ENCODE data around the gene DCLK1.

The DCLK1 gene

GRCh38 chr13:35916146-35916545 is 215.0 kb downstream of the DCLK1 start:
- H3K27ac Mint-ChIP-seq, result no peak overlapping the region
- H3K4me3 Mint-ChIP-seq, result no peak overlapping the region
- no peaks in the 10 kb centered on the region for H3K36me3 Mint-ChIP-seq (ENCODE audit: insufficient read depth)
- no peaks in the 10 kb centered on the region for H3K27me3 Mint-ChIP-seq
- ATAC-seq (replicated peaks) (no peak), DNase-seq (no peak)
- peaks cover 6 to 8% of the 10 kb centered on the region in 2 donors for H3K9me3 Mint-ChIP-seq
- no peaks in the 10 kb centered on the region for H3K4me1 Mint-ChIP-seq (ENCODE audit: low read depth in 2 of 2)

GRCh38 chr13:35914662-35915061 is 216.5 kb downstream of the DCLK1 start:
- H3K4me3 Mint-ChIP-seq, result no peak overlapping the region
- H3K27me3 Mint-ChIP-seq, result no peaks in the 10 kb centered on the region
- ATAC-seq (replicated peaks) (no peak), DNase-seq (no peak)
- no peaks in the 10 kb centered on the region for H3K36me3 Mint-ChIP-seq (ENCODE audit: insufficient read depth)
- H3K4me1 Mint-ChIP-seq (ENCODE audit: low read depth in 2 of 2), result no peaks in the 10 kb centered on the region
- peaks cover 0 to 5% of the 10 kb centered on the region in 2 donors for H3K9me3 Mint-ChIP-seq
- H3K27ac Mint-ChIP-seq, result no peak overlapping the region

GRCh38 chr13:35912841-35913240 is 218.3 kb downstream of the DCLK1 start:
- DNase-seq, result no peak
- Mint-ChIP-seq H3K27ac (no peak overlapping the region), H3K4me3 (no peak overlapping the region), H3K4me1 (ENCODE audit: low read depth in 2 of 2) (no peaks in the 10 kb centered on the region), H3K36me3 (ENCODE audit: insufficient read depth) (no peaks in the 10 kb centered on the region), H3K27me3 (no peaks in the 10 kb centered on the region), H3K9me3 (peaks cover 0 to 7% of the 10 kb centered on the region in 2 donors)
- no peak for ATAC-seq (replicated peaks)

DNA sequence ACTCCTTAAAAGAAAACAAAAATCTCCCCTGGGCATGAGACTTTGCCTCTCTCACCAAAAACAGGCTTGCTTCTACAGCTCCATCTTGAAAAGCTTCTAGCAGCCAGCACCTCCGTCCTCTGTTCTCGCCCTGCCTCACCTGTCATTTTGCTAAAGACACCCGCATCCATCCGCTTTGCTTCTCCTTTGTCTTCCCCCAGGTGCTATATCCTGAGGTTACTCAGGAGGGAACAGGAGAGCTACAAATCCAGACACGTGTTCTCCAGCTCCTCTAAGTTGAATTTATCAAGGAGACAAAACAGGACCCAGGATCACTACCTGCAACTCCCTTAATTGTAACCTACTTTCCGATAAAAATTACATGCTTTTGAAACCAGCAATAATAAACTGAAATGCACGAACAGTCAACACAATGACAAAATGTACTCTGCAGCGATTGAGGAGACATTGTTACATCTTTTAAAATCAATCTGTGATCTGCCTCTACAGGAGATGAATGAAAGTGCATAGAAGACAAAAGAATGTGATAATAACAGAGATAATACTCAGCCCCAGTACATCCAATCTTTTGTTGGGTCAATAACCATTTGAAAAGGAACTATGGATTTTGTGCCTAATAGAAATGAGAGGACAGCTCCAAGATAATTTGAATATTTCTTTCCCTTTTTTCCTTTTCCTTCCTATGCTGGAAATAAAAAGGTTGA is 221.2 kb downstream of the DCLK1 start:
- DNase-seq (no peak), ATAC-seq (replicated peaks) (no peak)
- H3K36me3 Mint-ChIP-seq (ENCODE audit: insufficient read depth), result peaks cover 2% of the 10 kb centered on the region
- no peak overlapping the region for H3K27ac Mint-ChIP-seq
- H3K27me3 Mint-ChIP-seq, result no peaks in the 10 kb centered on the region
- H3K4me3 Mint-ChIP-seq, result no peak overlapping the region
- H3K9me3 Mint-ChIP-seq, result peaks cover 0 to 3% of the 10 kb centered on the region in 2 donors
- H3K4me1 Mint-ChIP-seq (ENCODE audit: low read depth in 2 of 2), result no peaks in the 10 kb centered on the region

DNA sequence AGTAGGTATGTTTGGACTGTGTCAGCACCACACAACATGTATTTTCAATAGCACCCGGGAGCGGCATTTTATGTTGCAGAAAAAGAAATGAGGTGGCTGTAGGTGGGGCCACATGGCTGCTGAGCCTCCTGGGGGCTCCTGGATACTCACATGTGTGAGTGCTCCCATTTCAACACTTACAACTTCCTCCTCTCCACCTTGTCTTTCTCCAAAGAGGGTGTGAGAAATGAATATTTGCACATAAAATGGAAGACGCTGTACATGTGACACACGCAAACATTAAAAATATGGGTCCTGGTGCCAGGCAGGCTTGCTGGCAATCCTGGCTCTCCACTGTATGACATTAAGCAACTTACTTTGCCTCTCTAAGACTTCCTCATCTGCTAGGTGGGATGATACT is 222.1 kb downstream of the DCLK1 start:
- Mint-ChIP-seq H3K4me3 (no peak overlapping the region), H3K36me3 (ENCODE audit: insufficient read depth) (peaks cover 2% of the 10 kb centered on the region), H3K4me1 (ENCODE audit: low read depth in 2 of 2) (no peaks in the 10 kb centered on the region), H3K27ac (no peak overlapping the region), H3K27me3 (no peaks in the 10 kb centered on the region), H3K9me3 (peaks cover 0 to 3% of the 10 kb centered on the region in 2 donors)
- ATAC-seq (replicated peaks), result no peak
- DNase-seq, result no peak

GRCh38 chr13:35908226-35908625 is 223.0 kb downstream of the DCLK1 start:
- ATAC-seq (replicated peaks) (no peak), DNase-seq (no peak)
- peaks cover 2% of the 10 kb centered on the region for H3K36me3 Mint-ChIP-seq (ENCODE audit: insufficient read depth)
- peaks cover 0 to 3% of the 10 kb centered on the region in 2 donors for H3K9me3 Mint-ChIP-seq
- H3K27ac Mint-ChIP-seq, result no peak overlapping the region
- H3K27me3 Mint-ChIP-seq, result no peaks in the 10 kb centered on the region
- H3K4me3 Mint-ChIP-seq, result no peak overlapping the region
- H3K4me1 Mint-ChIP-seq (ENCODE audit: low read depth in 2 of 2), result no peaks in the 10 kb centered on the region

DNA sequence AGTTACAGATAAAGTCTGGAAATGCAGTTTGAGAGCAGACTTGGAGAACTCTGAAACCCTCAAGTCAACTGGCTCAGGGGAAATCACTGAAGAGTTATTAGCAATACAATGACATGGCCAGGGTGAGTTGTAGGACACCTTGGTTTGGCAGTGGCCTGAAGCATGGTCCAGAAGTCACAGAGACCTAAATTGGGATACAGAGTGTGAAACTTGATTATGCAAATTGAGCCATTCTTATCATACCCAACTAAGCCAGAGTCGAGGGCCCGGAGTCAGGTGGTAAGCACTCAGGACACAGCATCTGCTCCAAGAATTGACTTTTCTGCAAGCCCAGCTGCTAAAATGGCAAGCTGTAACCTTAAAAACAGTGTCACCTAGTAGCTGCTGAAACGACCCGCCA is 224.5 kb downstream of the DCLK1 start:
- Mint-ChIP-seq H3K27me3 (no peaks in the 10 kb centered on the region), H3K4me1 (ENCODE audit: low read depth in 2 of 2) (no peaks in the 10 kb centered on the region), H3K36me3 (ENCODE audit: insufficient read depth) (peaks cover 2% of the 10 kb centered on the region), H3K27ac (no peak overlapping the region), H3K4me3 (no peak overlapping the region), H3K9me3 (peaks cover 0 to 6% of the 10 kb centered on the region in 2 donors)
- no peak for DNase-seq
- ATAC-seq (replicated peaks), result no peak

GRCh38 chr13:35903075-35903474 is 228.1 kb downstream of the DCLK1 start:
- Mint-ChIP-seq H3K27ac (no peak overlapping the region), H3K36me3 (ENCODE audit: insufficient read depth) (peaks cover 5% of the 10 kb centered on the region)

DNA sequence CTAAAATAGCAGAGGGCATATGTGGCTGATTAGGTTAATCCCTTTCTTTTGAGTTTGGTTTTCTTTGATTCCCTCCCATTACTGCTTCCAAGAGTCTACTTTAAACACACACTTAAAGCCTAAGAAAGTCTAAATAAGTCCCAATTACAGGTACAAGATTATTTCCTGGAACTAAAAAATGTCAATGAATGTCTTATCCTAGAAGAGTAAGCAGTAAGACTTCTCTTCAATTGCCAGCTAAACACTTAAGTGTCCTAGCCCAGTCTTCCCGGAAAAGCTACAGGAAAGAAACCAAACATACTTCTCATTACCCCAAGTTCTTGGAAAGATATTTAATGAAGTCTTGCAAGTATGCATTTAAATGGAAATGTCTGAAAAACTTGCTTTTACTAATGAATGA is 233.1 kb downstream of the DCLK1 start:
- no peaks in the 10 kb centered on the region for H3K4me1 Mint-ChIP-seq (ENCODE audit: low read depth in 2 of 2)
- ATAC-seq (replicated peaks), result no peak
- no peak overlapping the region for H3K4me3 Mint-ChIP-seq
- H3K36me3 Mint-ChIP-seq (ENCODE audit: insufficient read depth), result peaks cover 2% of the 10 kb centered on the region
- DNase-seq, result no peak
- H3K27me3 Mint-ChIP-seq, result no peaks in the 10 kb centered on the region
- peaks cover 9 to 17% of the 10 kb centered on the region in 2 donors for H3K9me3 Mint-ChIP-seq
- H3K27ac Mint-ChIP-seq, result no peak overlapping the region

More at GRCh38 chr13:35903075-35903474, 228.1 kb downstream of the DCLK1 start:
- DNase-seq, result no peak
- H3K4me1 Mint-ChIP-seq (ENCODE audit: low read depth in 2 of 2), result no peaks in the 10 kb centered on the region
- H3K4me3 Mint-ChIP-seq, result no peak overlapping the region
- no peaks in the 10 kb centered on the region for H3K27me3 Mint-ChIP-seq
- peaks cover 0 to 8% of the 10 kb centered on the region in 2 donors for H3K9me3 Mint-ChIP-seq
- ATAC-seq (replicated peaks), result no peak

- DNase-seq (no peak), ATAC-seq (replicated peaks) (no peak)
- no peak overlapping the region for H3K4me3 Mint-ChIP-seq
- no peaks in the 10 kb centered on the region for H3K27me3 Mint-ChIP-seq
- H3K9me3 Mint-ChIP-seq, result peaks cover 6 to 17% of the 10 kb centered on the region in 2 donors
- peaks cover 2% of the 10 kb centered on the region for H3K36me3 Mint-ChIP-seq (ENCODE audit: insufficient read depth)
- H3K4me1 Mint-ChIP-seq (ENCODE audit: low read depth in 2 of 2), result no peaks in the 10 kb centered on the region
- no peak overlapping the region for H3K27ac Mint-ChIP-seq
Observed at GRCh38 chr13:35894636-35895035, 236.5 kb downstream of the DCLK1 start.

DNA sequence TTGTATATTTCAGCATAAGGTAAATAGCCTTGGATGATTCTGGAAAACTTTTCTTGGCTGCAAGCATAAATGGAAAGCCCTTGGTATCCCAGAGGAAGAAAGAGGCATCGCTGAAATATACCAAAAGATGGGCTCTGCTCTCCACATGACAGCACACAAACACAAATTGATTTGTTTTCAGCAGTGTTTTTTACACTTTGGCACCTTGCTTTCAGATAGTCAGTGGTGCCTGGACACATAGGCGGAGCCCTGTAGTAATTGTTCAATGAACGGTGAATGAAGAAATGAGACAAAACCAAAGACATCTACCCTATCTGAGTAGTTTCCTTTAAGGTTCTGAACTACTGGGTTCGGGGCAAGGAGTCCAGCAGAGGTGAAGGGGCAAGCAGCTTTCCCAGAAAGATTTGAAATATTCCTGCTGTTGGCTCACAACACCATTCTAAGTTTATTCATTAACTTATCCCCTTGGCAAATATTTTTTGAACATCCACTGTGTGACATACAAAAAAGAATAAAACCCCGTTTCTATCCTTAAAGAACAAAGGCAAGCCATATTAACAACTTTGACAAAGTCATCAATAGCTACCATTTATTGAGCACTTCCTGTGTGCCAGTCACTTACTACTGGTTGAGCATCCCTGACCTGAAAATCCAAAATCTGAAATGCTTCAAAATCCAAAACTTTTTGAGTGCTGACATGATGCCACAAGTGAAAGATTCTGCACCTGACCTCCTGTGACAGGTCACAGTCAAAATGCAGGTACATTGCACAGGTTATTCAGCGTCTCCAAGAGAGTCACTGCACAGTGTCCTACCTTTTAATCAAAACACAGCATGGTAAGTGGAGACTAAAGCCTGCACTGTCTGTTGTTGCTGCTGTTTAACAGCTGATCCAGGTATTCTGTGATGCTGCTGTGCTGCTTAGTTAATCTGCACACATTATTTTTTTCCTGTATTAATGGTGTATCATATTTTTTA is 238.1 kb downstream of the DCLK1 start:
- DNase-seq, result no peak
- no peaks in the 10 kb centered on the region for H3K4me1 Mint-ChIP-seq (ENCODE audit: low read depth in 2 of 2)
- no peak overlapping the region for H3K27ac Mint-ChIP-seq
- no peak for ATAC-seq (replicated peaks)
- no peak overlapping the region for H3K4me3 Mint-ChIP-seq
- no peaks in the 10 kb centered on the region for H3K36me3 Mint-ChIP-seq (ENCODE audit: insufficient read depth)
- H3K9me3 Mint-ChIP-seq, result peaks cover 5 to 17% of the 10 kb centered on the region in 2 donors
- no peaks in the 10 kb centered on the region for H3K27me3 Mint-ChIP-seq

GRCh38 chr13:35891507-35892441 is 239.4 kb downstream of the DCLK1 start:
- Mint-ChIP-seq H3K4me3 (no peak overlapping the region), H3K4me1 (ENCODE audit: low read depth in 2 of 2) (no peaks in the 10 kb centered on the region), H3K36me3 (ENCODE audit: insufficient read depth) (no peaks in the 10 kb centered on the region), H3K9me3 (peaks cover 3 to 10% of the 10 kb centered on the region in 2 donors), H3K27me3 (no peaks in the 10 kb centered on the region), H3K27ac (no peak overlapping the region)
- ATAC-seq (replicated peaks), result no peak
- DNase-seq, result no peak

DNA sequence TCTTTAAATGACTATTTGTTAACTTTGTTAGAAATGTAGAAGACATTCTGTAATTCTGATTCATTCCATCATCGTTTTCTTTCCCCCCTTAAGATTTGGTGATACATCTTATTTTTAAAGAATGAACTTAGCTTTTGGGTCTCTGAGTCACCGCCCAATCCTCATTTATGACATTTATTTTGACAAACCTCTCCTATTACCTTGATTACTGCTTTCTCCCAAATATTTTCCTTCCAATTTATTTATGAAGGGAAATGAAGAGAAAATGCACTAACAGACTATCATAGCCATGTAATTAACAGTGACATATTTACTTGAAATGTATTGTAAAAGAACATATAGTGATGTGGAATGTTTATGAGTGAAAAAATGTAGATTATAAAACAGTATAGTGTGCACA is 241.6 kb downstream of the DCLK1 start:
- no peak for ATAC-seq (replicated peaks)
- peaks cover 2 to 6% of the 10 kb centered on the region in 2 donors for H3K9me3 Mint-ChIP-seq
- H3K27ac Mint-ChIP-seq, result no peak overlapping the region
- DNase-seq, result no peak
- H3K4me1 Mint-ChIP-seq (ENCODE audit: low read depth in 2 of 2), result no peaks in the 10 kb centered on the region
- H3K27me3 Mint-ChIP-seq, result no peaks in the 10 kb centered on the region
- no peaks in the 10 kb centered on the region for H3K36me3 Mint-ChIP-seq (ENCODE audit: insufficient read depth)
- H3K4me3 Mint-ChIP-seq, result no peak overlapping the region

Data from effector memory CD8-positive, alpha-beta T cell (primary cell).